GM12874 (cell line): Measurements from ENCODE around the gene LAMA2.

Experiments
- TF ChIP-seq, protein P1 (sequence below): IDR thresholded peaks from 2 replicates; pipeline ENCODE4 v1.5.1; 2011; ENCODE audit warnings: low read depth, mild to moderate bottlenecking, control low read depth, low read length, moderate library complexity; ENCODE audit not compliant: insufficient read depth

The LAMA2 gene

GRCh38 chr6:129008591-129008990 lies 125.7 kb downstream of the LAMA2 start:
- TF ChIP-seq, protein P1, sequence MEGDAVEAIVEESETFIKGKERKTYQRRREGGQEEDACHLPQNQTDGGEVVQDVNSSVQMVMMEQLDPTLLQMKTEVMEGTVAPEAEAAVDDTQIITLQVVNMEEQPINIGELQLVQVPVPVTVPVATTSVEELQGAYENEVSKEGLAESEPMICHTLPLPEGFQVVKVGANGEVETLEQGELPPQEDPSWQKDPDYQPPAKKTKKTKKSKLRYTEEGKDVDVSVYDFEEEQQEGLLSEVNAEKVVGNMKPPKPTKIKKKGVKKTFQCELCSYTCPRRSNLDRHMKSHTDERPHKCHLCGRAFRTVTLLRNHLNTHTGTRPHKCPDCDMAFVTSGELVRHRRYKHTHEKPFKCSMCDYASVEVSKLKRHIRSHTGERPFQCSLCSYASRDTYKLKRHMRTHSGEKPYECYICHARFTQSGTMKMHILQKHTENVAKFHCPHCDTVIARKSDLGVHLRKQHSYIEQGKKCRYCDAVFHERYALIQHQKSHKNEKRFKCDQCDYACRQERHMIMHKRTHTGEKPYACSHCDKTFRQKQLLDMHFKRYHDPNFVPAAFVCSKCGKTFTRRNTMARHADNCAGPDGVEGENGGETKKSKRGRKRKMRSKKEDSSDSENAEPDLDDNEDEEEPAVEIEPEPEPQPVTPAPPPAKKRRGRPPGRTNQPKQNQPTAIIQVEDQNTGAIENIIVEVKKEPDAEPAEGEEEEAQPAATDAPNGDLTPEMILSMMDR: no peak

DNA sequence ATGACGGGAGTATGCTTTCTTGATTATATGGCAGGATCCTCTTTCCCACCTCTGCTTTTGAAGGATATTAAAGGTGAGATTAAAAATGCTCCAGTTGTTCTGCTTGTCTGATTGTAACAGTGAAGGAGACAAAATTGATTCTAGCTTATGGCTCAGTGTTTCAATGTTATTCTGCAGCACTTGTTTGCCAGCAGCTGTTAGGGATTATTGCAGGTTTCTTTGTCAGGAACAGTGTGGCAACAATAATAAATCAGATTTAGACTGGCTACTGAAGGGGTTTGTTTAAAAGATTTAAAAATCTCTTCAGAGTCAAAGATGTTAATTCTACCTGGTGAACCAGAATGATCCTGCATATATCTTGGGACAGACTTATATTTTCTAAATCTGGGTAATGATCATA lies 126.9 kb downstream of the LAMA2 start:
- TF ChIP-seq, protein P1: no peak

GRCh38 chr6:129014302-129014701 lies 131.4 kb downstream of the LAMA2 start:
- TF ChIP-seq, protein P1: no peak

DNA sequence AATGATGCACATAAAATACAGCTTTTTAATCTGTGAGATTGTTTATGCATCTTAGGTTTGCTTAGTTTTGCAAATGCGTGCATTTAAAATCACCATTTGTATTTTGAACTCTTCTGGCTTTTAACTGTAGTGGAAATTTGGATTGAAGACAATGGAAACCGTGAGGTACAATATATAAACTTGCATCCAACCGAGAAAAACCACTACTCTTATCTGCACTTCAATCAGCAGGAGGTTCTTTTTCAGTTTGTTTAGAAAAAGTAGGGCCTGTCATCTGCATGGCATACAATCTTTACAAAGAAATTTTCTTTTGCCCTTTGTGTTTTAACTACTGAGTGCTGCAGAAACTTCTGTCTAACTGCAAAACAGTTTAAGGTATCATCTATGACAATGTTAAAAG lies 132.8 kb downstream of the LAMA2 start:
- TF ChIP-seq, protein P1: no peak

DNA sequence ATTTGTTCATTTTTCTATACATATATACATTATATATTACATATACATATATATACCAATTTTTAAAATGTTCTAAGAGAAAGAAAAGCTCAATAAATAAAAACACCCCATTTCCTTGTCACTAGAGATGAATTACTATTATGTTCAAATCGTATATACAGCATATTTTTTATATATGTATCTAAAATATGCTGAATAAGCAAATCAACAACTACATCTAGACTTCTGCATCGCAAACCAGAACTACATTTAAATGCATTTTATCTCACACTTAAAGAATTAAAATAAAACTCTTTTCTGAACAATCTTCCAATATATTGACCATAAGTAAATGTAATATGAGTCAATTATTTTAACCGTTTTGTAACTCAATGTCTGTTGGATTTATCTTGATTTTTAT lies 133.9 kb downstream of the LAMA2 start:
- TF ChIP-seq, protein P1: no peak

DNA sequence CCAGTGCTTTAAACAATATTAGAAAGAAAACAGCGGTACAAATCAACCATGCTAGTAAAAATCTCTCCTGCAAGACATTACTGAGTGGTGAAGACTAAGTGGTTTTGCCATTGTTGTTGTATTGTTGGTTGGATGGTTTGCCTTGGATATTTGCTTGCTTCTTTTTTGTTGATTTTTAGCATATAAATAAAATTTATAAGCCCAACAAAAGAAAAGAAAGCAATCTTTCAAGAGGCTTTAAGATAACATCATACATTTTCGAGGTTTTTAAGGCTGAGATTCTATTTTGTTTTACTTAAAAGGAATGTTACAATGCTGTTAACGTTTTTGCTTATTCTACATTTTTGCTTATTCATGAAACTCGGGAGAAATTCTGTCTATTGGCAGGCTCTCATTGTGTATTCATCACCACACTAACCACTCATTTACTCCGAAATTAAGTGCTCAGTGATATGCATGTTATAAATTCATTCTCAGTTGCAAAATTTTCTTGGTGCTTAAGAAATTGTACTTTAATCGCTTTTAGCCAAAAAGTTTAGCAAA lies 139.1 kb downstream of the LAMA2 start:
- TF ChIP-seq, protein P1: no peak

DNA sequence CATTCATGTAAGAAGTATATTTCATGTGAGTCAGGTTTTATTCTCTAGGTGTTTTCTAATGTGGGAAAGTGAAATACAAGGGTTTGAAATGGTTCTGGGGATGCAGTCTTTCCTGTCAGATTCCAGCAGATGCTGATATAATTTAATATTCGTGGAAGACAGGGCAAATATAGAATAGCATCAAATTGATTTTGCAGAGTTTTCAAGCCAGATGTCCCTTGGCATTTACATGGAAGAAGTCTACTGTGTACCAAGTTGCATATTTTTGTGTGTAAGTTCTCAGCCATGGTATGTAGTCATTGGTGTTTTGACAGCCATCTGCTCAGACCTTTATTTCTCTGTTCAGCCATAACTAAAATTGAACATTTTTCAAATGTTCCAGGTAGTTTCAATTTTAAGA lies 143.7 kb downstream of the LAMA2 start:
- TF ChIP-seq, protein P1: no peak

DNA sequence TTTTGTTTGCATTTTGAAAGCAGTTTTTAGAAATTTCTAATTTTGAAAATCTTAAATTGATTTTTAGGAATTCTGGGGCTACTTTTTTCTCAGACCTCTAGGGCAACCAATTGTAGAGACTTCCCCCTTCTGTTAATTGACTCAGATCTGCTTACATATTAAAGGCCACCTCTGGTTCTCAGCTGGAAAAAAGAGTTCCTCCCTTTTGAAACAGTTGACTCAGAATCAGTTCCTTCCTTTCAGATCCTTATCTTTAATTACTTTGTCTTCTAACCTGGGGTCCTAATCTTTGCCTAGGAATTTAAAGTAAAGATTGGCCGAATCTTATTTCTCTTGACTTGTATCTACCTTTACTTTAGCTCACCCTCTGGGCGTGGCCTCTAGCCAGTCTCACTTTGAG lies 146.8 kb downstream of the LAMA2 start:
- TF ChIP-seq, protein P1: no peak
